Activated CD4-positive, CD25-positive, alpha-beta regulatory T cell treated with anti-CD3 and anti-CD28 coated beads, Interleukin-2, amount 50 U/mL, for 16 hours (primary cell): ENCODE measurements around the gene MYO10.
"Not testable (repeated sequence)": the region's sequence is repeated elsewhere in the genome, so short reads cannot be mapped to it uniquely, and the experiment has no call there.

Experiments
- DNase-seq: peaks from one replicate; pipeline ENCODE4 v3.0.0-alpha.2; 2020; ENCODE audit warnings: low read depth, low spot score

MYO10 gene

GRCh38 chr5:16740811-16741392, 195.2 kb downstream of the MYO10 start:
- no peak for DNase-seq

GRCh38 chr5:16740066-16740810, 195.8 kb downstream of the MYO10 start:
- DNase-seq: no peak

GRCh38 chr5:16738393-16738792, 197.7 kb downstream of the MYO10 start:
- DNase-seq: not testable (repeated sequence)

- no peak for DNase-seq
These were observed 198.3 kb downstream of the MYO10 start for GRCh38 chr5:16737620-16738364.

GRCh38 chr5:16737209-16737608, 198.9 kb downstream of the MYO10 start:
- no peak for DNase-seq

- DNase-seq: no peak
These were observed 199.7 kb downstream of the MYO10 start for GRCh38 chr5:16736158-16736995.

- DNase-seq: no peak
These were observed 200.7 kb downstream of the MYO10 start for GRCh38 chr5:16735101-16736060.

GRCh38 chr5:16733331-16734006, 202.6 kb downstream of the MYO10 start:
- no peak for DNase-seq

GRCh38 chr5:16732356-16732755, 203.7 kb downstream of the MYO10 start:
- no peak for DNase-seq

- no peak for DNase-seq
These were observed 208.2 kb downstream of the MYO10 start for GRCh38 chr5:16727755-16728325.

GRCh38 chr5:16726538-16726946, 209.5 kb downstream of the MYO10 start:
- DNase-seq: no peak

GRCh38 chr5:16725575-16725974, 210.5 kb downstream of the MYO10 start:
- no peak for DNase-seq

GRCh38 chr5:16723821-16724220, 212.3 kb downstream of the MYO10 start:
- no peak for DNase-seq

- no peak for DNase-seq
These were observed 214.0 kb downstream of the MYO10 start for GRCh38 chr5:16722097-16722495.

- no peak for DNase-seq
These were observed 214.7 kb downstream of the MYO10 start for GRCh38 chr5:16721151-16722096.

GRCh38 chr5:16718036-16718435, 218.1 kb downstream of the MYO10 start:
- not testable (repeated sequence) for DNase-seq

- no peak for DNase-seq
These were observed 222.6 kb downstream of the MYO10 start for GRCh38 chr5:16713386-16713928.

- no peak for DNase-seq
These were observed 223.5 kb downstream of the MYO10 start for GRCh38 chr5:16712620-16713019.
